HEK293 (cell line): ENCODE measurements around the gene IL17B.

Experiments
- CTCF ChIA-PET: fragments of 350-600 bp; formaldehyde crosslinking; extraction: SDS; loops from one replicate; lab custom pipeline; 2021; ENCODE audit warnings: antibody characterized with exemption; lab: Yijun Ruan, JAX
- POLR2A ChIA-PET: fragments of 300-600 bp; formaldehyde crosslinking; extraction: SDS; loops from one replicate; lab custom pipeline; 2020; ENCODE audit warnings: antibody characterized with exemption, inconsistent platforms; lab: Yijun Ruan, JAX
- H3K27ac ChIP-seq: fragments of 200-500 bp; sonication (Bioruptor generic); 2 replicates; pipeline ENCODE4 v1.5.1; 2014; ENCODE audit warnings: low read depth, low read length, control low read depth, inconsistent platforms; ENCODE audit errors: extremely low read depth
- H3K36me3 ChIP-seq, 2 experiments: fragments of 200-500 bp in 1 of 2; sonication (Bioruptor generic) in 1 of 2; 1 replicate in 1 of 2; 2 replicates in 1 of 2; pipeline ENCODE4 v1.5.1; 2014 to 2017; ENCODE audit warnings: inconsistent platforms in 2 of 2, low read length in 2 of 2; ENCODE audit not compliant: control insufficient read depth in 2 of 2, insufficient read depth in 1 of 2
- H3K4me1 ChIP-seq: fragments of 200-500 bp; sonication (Bioruptor generic); 2 replicates; pipeline ENCODE4 v1.5.1; 2014; ENCODE audit warnings: mild to moderate bottlenecking, low read length, inconsistent platforms; ENCODE audit not compliant: control insufficient read depth, insufficient read depth
- H3K4me3 ChIP-seq: 2 replicates; pipeline ENCODE4 v1.5.1; 2011; ENCODE audit warnings: low read depth, mild to moderate bottlenecking, control low read depth, low read length, moderate library complexity
- H3K9me3 ChIP-seq: fragments of 200-500 bp; sonication (Bioruptor generic); 2 replicates; pipeline ENCODE4 v1.5.1; 2014; ENCODE audit warnings: low read depth, low read length, inconsistent platforms; ENCODE audit not compliant: control insufficient read depth, insufficient read depth
- KLF16 ChIP-seq: fragments of 450-650 bp; formaldehyde crosslinking; IDR thresholded peaks from 2 replicates; pipeline ENCODE4 v1.5.1; 2017; ENCODE audit warnings: missing biosample characterization, missing genetic modification characterization
- PRDM1 ChIP-seq: fragments of 450-650 bp; formaldehyde crosslinking; IDR thresholded peaks from 2 replicates; pipeline ENCODE4; 2016; ENCODE audit warnings: missing biosample characterization, missing genetic modification characterization
- SCRT2 ChIP-seq: fragments of 450-650 bp; formaldehyde crosslinking; IDR thresholded peaks from 2 replicates; pipeline ENCODE4 v1.5.1; 2016; ENCODE audit warnings: missing biosample characterization, missing genetic modification characterization
- TSHZ1 ChIP-seq: fragments of 450-650 bp; formaldehyde crosslinking; IDR thresholded peaks from 2 replicates; pipeline ENCODE4 v1.5.1; 2016; ENCODE audit warnings: missing biosample characterization, missing genetic modification characterization, borderline replicate concordance
- YY1 ChIP-seq: fragments of 450-650 bp; formaldehyde crosslinking; IDR thresholded peaks from 2 replicates; pipeline ENCODE4 v1.5.1; 2018; ENCODE audit warnings: missing biosample characterization, missing genetic modification characterization
- YY2 ChIP-seq: fragments of 450-650 bp; formaldehyde crosslinking; IDR thresholded peaks from 2 replicates; pipeline ENCODE4 v1.5.1; 2016; ENCODE audit warnings: missing biosample characterization, missing genetic modification characterization
- ZBTB1 ChIP-seq: fragments of 450-650 bp; formaldehyde crosslinking; IDR thresholded peaks from 2 replicates; pipeline ENCODE4 v1.5.1; 2016; ENCODE audit warnings: missing biosample characterization, missing genetic modification characterization
- ZBTB20 ChIP-seq: fragments of 450-650 bp; formaldehyde crosslinking; IDR thresholded peaks from 2 replicates; pipeline ENCODE4 v1.5.1; 2016; ENCODE audit warnings: missing biosample characterization, missing genetic modification characterization
- ZBTB21 ChIP-seq: fragments of 450-650 bp; formaldehyde crosslinking; IDR thresholded peaks from 2 replicates; pipeline ENCODE4 v1.5.1; 2017; ENCODE audit warnings: missing biosample characterization, missing genetic modification characterization
- ZBTB48 ChIP-seq: fragments of 450-650 bp; formaldehyde crosslinking; IDR thresholded peaks from 2 replicates; pipeline ENCODE4 v1.5.1; 2016; ENCODE audit warnings: missing biosample characterization, missing genetic modification characterization
- ZBTB7A ChIP-seq: fragments of 450-650 bp; formaldehyde crosslinking; IDR thresholded peaks from 2 replicates; pipeline ENCODE4 v1.5.1; 2016; ENCODE audit warnings: low read depth, missing biosample characterization, missing genetic modification characterization
- ZNF16 ChIP-seq: fragments of 450-650 bp; formaldehyde crosslinking; IDR thresholded peaks from 2 replicates; pipeline ENCODE4 v1.5.1; 2016; ENCODE audit warnings: low read depth, missing biosample characterization, missing genetic modification characterization
- ZNF174 ChIP-seq: fragments of 450-650 bp; formaldehyde crosslinking; IDR thresholded peaks from 2 replicates; pipeline ENCODE4 v1.5.0; 2017; ENCODE audit warnings: missing biosample characterization, mild to moderate bottlenecking, missing genetic modification characterization
- ZNF2 ChIP-seq: fragments of 450-650 bp; formaldehyde crosslinking; IDR thresholded peaks from 2 replicates; pipeline ENCODE4 v1.5.1; 2016; ENCODE audit warnings: missing biosample characterization, missing genetic modification characterization
- ZNF239 ChIP-seq: fragments of 450-650 bp; formaldehyde crosslinking; IDR thresholded peaks from 2 replicates; pipeline ENCODE4 v1.5.1; 2016; ENCODE audit warnings: missing biosample characterization, missing genetic modification characterization
- ZNF248 ChIP-seq: fragments of 450-650 bp; formaldehyde crosslinking; IDR thresholded peaks from 2 replicates; pipeline ENCODE4 v1.5.1; 2017; ENCODE audit warnings: missing biosample characterization, missing genetic modification characterization
- ZNF274 ChIP-seq, 2 experiments: fragments of 200-500 bp in 1 of 2; fragments of 450-650 bp in 1 of 2; sonication (Bioruptor generic) in 1 of 2; formaldehyde crosslinking in 1 of 2; IDR thresholded peaks; 2 replicates each; pipeline versions ENCODE4 v1.5.1 to v1.6.1; 2014 to 2016; ENCODE audit warnings: borderline replicate concordance in 1 of 2, inconsistent platforms in 1 of 2, low read length in 1 of 2, missing biosample characterization in 1 of 2, missing genetic modification characterization in 1 of 2
- ZNF350 ChIP-seq: fragments of 450-650 bp; formaldehyde crosslinking; IDR thresholded peaks from 2 replicates; pipeline ENCODE4 v1.5.0; 2017; ENCODE audit warnings: missing biosample characterization, mild to moderate bottlenecking, missing genetic modification characterization
- ZNF354C ChIP-seq: fragments of 450-650 bp; formaldehyde crosslinking; IDR thresholded peaks from 2 replicates; pipeline ENCODE4 v1.5.1; 2016; ENCODE audit warnings: missing biosample characterization, missing genetic modification characterization, low read depth, borderline replicate concordance
- ZNF473 ChIP-seq: fragments of 450-650 bp; formaldehyde crosslinking; IDR thresholded peaks from 2 replicates; pipeline ENCODE4 v1.5.1; 2017; ENCODE audit warnings: missing biosample characterization, missing genetic modification characterization
- ZNF501 ChIP-seq: fragments of 450-650 bp; formaldehyde crosslinking; IDR thresholded peaks from 2 replicates; pipeline ENCODE4 v1.5.1; 2016; ENCODE audit warnings: missing biosample characterization, missing genetic modification characterization
- ZNF513 ChIP-seq: fragments of 450-650 bp; IDR thresholded peaks from 2 replicates; pipeline ENCODE4 v1.5.1; 2018; ENCODE audit warnings: missing biosample characterization, missing genetic modification characterization
- ZNF596 ChIP-seq: fragments of 450-650 bp; IDR thresholded peaks from 2 replicates; pipeline ENCODE4 v1.5.0; 2018; ENCODE audit warnings: missing biosample characterization, mild to moderate bottlenecking, missing genetic modification characterization, moderate library complexity
- ZNF610 ChIP-seq: fragments of 450-650 bp; formaldehyde crosslinking; IDR thresholded peaks from 2 replicates; pipeline ENCODE4 v1.5.1; 2016; ENCODE audit warnings: missing biosample characterization, missing genetic modification characterization, borderline replicate concordance
- ZNF843 ChIP-seq: fragments of 450-650 bp; formaldehyde crosslinking; IDR thresholded peaks from 2 replicates; pipeline ENCODE4 v1.5.1; 2016; ENCODE audit warnings: missing biosample characterization, missing genetic modification characterization
- TF ChIP-seq, protein P1 (sequence below): fragments of 450-650 bp; formaldehyde crosslinking; IDR thresholded peaks from 2 replicates; pipeline ENCODE4 v1.5.1; 2016; ENCODE audit warnings: missing biosample characterization, missing genetic modification characterization, low read depth
- TF ChIP-seq, protein P2 (sequence below): fragments of 450-650 bp; formaldehyde crosslinking; IDR thresholded peaks from 2 replicates; pipeline ENCODE4 v1.5.1; 2016; ENCODE audit warnings: missing biosample characterization, missing genetic modification characterization

IL17B gene

DNA sequence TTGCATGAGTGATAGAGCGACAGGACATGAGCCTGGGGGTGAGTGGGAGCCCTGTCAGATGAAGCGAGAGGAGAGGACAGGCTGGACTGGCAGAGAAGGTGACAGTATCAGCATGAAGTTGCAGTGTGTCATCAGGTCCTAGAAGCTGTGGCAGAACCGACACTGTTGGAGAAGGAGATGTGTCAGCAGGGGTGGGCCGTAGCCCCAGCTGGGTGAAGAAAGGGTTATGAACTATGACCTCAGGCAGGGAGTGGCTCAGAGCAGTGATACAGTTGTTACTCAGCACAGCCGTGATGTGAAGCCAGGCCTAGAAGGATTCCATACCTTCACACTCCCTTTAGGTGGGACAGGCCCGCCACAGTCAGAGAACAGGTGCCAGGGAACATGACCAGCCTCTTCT is 13.7 kb downstream of the IL17B start:
- ChIA-PET CTCF (interaction anchor here (0.7 to 15.5 kb wide), 6 partner anchors 8 to 111 kb away, joined by 3 to 212 read pairs (median 22); partner anchors contain the start of gene PCYOX1L), POLR2A (interaction anchor here (2.9 kb wide), 1 partner anchor 8 kb away, joined by 17 read pairs; the partner anchor contains the start of gene PCYOX1L)

GRCh38 chr5:149364719-149365118 is 14.4 kb downstream of the IL17B start:
- CTCF ChIA-PET = interaction anchor here (0.6 to 15.5 kb wide), 4 partner anchors 17 to 144 kb away, joined by 3 to 212 read pairs (median 4); no protein-coding TSS in a partner anchor
- Histone ChIP-seq H3K27ac (no peak overlapping the region), H3K9me3 (no peaks in the 10 kb centered on the region), H3K4me3 (no peak overlapping the region), H3K36me3 (peaks cover 0 to 6% of the 10 kb centered on the region in 2 experiments; a peak in 1 of 3 replicates), H3K4me1 (no peaks in the 10 kb centered on the region)
- POLR2A ChIA-PET = interaction anchor here (0.5 to 1.7 kb wide), 2 partner anchors 7 to 23 kb away, joined by 4 to 5 read pairs; no protein-coding TSS in a partner anchor
- no peak for TF ChIP-seq ZNF501
- no peak for TF ChIP-seq ZBTB7A (tag by site-specific recombination)
- TF ChIP-seq ZNF473 (tag by site-specific recombination) = no peak
- no peak for TF ChIP-seq TSHZ1
- TF ChIP-seq ZNF2 (tag by site-specific recombination) = no peak
- no peak for TF ChIP-seq ZNF174
- TF ChIP-seq PRDM1 = no peak

More for the DNA sequence above, 13.7 kb downstream of the IL17B start:
- TF ChIP-seq YY2 (tag by site-specific recombination) (no peak), ZBTB48 (tag by site-specific recombination) (no peak), ZNF248 (tag by site-specific recombination) (no peak), ZNF239 (no peak), KLF16 (tag by site-specific recombination) (no peak), ZBTB21 (tag by site-specific recombination) (no peak), ZNF274 (IDR thresholded peaks at IDR 0.05; ENCODE audit: low read length) (no peak), ZNF274 (tag by site-specific recombination; IDR thresholded peaks at IDR 0.05; ENCODE audit: borderline replicate concordance) (no peak), ZNF596 (tag by site-specific recombination) (no peak), ZNF16 (tag by site-specific recombination) (no peak), SCRT2 (tag by site-specific recombination) (no peak), ZBTB1 (no peak), ZBTB20 (tag by site-specific recombination) (no peak), ZNF610 (tag by site-specific recombination) (no peak), ZNF350 (tag by site-specific recombination) (no peak), ZNF843 (tag by site-specific recombination) (no peak), ZNF354C (no peak), ZNF513 (tag by site-specific recombination) (no peak), YY1 (no peak)
- TF ChIP-seq, protein P1, sequence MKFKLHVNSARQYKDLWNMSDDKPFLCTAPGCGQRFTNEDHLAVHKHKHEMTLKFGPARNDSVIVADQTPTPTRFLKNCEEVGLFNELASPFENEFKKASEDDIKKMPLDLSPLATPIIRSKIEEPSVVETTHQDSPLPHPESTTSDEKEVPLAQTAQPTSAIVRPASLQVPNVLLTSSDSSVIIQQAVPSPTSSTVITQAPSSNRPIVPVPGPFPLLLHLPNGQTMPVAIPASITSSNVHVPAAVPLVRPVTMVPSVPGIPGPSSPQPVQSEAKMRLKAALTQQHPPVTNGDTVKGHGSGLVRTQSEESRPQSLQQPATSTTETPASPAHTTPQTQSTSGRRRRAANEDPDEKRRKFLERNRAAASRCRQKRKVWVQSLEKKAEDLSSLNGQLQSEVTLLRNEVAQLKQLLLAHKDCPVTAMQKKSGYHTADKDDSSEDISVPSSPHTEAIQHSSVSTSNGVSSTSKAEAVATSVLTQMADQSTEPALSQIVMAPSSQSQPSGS = no peak
- TF ChIP-seq, protein P2, sequence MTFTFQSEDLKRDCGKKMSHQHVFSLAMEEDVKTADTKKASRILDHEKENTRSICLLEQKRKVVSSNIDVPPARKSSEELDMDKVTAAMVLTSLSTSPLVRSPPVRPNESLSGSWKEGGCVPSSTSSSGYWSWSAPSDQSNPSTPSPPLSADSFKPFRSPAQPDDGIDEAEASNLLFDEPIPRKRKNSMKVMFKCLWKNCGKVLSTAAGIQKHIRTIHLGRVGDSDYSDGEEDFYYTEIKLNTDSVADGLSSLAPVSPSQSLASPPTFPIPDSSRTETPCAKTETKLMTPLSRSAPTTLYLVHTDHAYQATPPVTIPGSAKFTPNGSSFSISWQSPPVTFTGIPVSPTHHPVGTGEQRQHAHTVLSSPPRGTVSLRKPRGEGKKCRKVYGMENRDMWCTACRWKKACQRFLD = no peak
- TF ChIP-seq, all 188 proteins: peak for 0
- H3K27ac ChIP-seq = no peak overlapping the region
- peaks cover 0 to 6% of the 10 kb centered on the region in 2 experiments; a peak in 1 of 3 replicates for H3K36me3 ChIP-seq
- H3K4me1 ChIP-seq = no peaks in the 10 kb centered on the region
- H3K4me3 ChIP-seq = no peak overlapping the region
- no peaks in the 10 kb centered on the region for H3K9me3 ChIP-seq
